MM.1S (cell line): ENCODE measurements around the gene PNMA8C.

Experiments
- DNase-seq: peaks from one replicate; pipeline ENCODE4 v3.0.0-alpha.2; 2015
- H2AFZ ChIP-seq: fragments of 300-600 bp; sonication (generic); 2 replicates; pipeline ENCODE4 v1.6.0; 2016; ENCODE audit warnings: antibody characterized with exemption, low read length
- H3F3A ChIP-seq: fragments of 300-600 bp; sonication (generic); 2 replicates; pipeline ENCODE4 v1.6.1; 2016; ENCODE audit warnings: mild to moderate bottlenecking, antibody characterized with exemption, low read length, moderate library complexity, mixed read lengths; ENCODE audit not compliant: insufficient read depth
- H3K27ac ChIP-seq: fragments of 300-600 bp; sonication (generic); 2 replicates; pipeline ENCODE4 v1.5.1; 2016; ENCODE audit warnings: mild to moderate bottlenecking, low read length
- H3K27me3 ChIP-seq: fragments of 300-600 bp; sonication (generic); replicated peaks from 2 replicates; pipeline ENCODE4 v1.6.0; 2016; ENCODE audit warnings: low read length; ENCODE audit not compliant: insufficient read depth
- H3K36me3 ChIP-seq: fragments of 300-600 bp; sonication (generic); replicated peaks from 2 replicates; pipeline ENCODE4 v1.6.1; 2016; ENCODE audit warnings: mild to moderate bottlenecking, low read length, mixed read lengths; ENCODE audit not compliant: insufficient read depth
- H3K4me1 ChIP-seq: fragments of 300-600 bp; sonication (generic); 2 replicates; pipeline ENCODE4 v1.6.1; 2016; ENCODE audit warnings: low read length, mixed read lengths
- H3K4me2 ChIP-seq: fragments of 300-600 bp; sonication (generic); 2 replicates; pipeline ENCODE4 v1.6.0; 2016; ENCODE audit warnings: low read depth, low read length
- H3K4me3 ChIP-seq: fragments of 300-600 bp; sonication (generic); 2 replicates; pipeline ENCODE4 v1.5.1; 2016; ENCODE audit warnings: low read length, mixed read lengths
- H3K79me2 ChIP-seq: fragments of 300-600 bp; sonication (generic); 2 replicates; pipeline ENCODE4 v1.6.1; 2016; ENCODE audit warnings: mixed run types, low read length, mixed read lengths
- H3K9ac ChIP-seq: fragments of 300-600 bp; sonication (generic); 2 replicates; pipeline ENCODE4 v1.6.1; 2016; ENCODE audit warnings: low read length, mixed read lengths
- H3K9me2 ChIP-seq: fragments of 300-600 bp; sonication (generic); replicated peaks from 2 replicates; pipeline ENCODE4 v1.6.1; 2016; ENCODE audit warnings: mild to moderate bottlenecking, low read length, mixed read lengths; ENCODE audit not compliant: insufficient read depth
- H3K9me3 ChIP-seq: fragments of 300-600 bp; sonication (generic); replicated peaks from 2 replicates; pipeline ENCODE4 v1.6.1; 2016; ENCODE audit warnings: mild to moderate bottlenecking, low read length, mixed read lengths; ENCODE audit not compliant: insufficient read depth
- H4K20me1 ChIP-seq: fragments of 300-600 bp; sonication (generic); 2 replicates; pipeline ENCODE4 v1.6.1; 2016; ENCODE audit warnings: mild to moderate bottlenecking, low read length, moderate library complexity, mixed read lengths; ENCODE audit not compliant: insufficient read depth
- CTCF ChIP-seq: fragments of 300-600 bp; sonication (generic); IDR thresholded peaks from 2 replicates; pipeline ENCODE4 v1.5.1; 2016; ENCODE audit warnings: antibody characterized with exemption, low read length, mixed read lengths
- EZH2 ChIP-seq: fragments of 300-600 bp; sonication (generic); optimal IDR thresholded peaks from 2 replicates; pipeline ENCODE3; 2017; ENCODE audit warnings: low read depth, mild to moderate bottlenecking, antibody characterized with exemption, low read length, mixed read lengths
- EZH2phosphoT487 ChIP-seq: fragments of 300-600 bp; sonication (generic); IDR thresholded peaks from 2 replicates; pipeline ENCODE4 v1.6.1; 2018; ENCODE audit warnings: antibody characterized with exemption, low read length

Gene PNMA8C

GRCh38 chr19:46426035-46426505, 2.7 kb downstream of the PNMA8C start:
- Histone ChIP-seq H3K9me3 (no peaks in the 10 kb centered on the region), H3K79me2 (no peaks in the 10 kb centered on the region), H2AFZ (no peak overlapping the region), H3K27ac (no peak overlapping the region), H3K4me1 (peaks cover 4% of the 10 kb centered on the region; the same call in 1 of the 2 replicates), H3F3A (no peaks in the 10 kb centered on the region), H3K9ac (no peak overlapping the region), H4K20me1 (no peaks in the 10 kb centered on the region), H3K4me3 (no peak overlapping the region), H3K36me3 (no peaks in the 10 kb centered on the region), H3K9me2 (no peaks in the 10 kb centered on the region), H3K27me3 (peaks cover 85% of the 10 kb centered on the region), H3K4me2 (no peak overlapping the region)
- TF ChIP-seq EZH2phosphoT487: no peak
- TF ChIP-seq CTCF: no peak
- TF ChIP-seq EZH2: no peak
- DNase-seq: no peak

GRCh38 chr19:46423188-46423587, 5.5 kb downstream of the PNMA8C start:
- H3K4me2 ChIP-seq: no peak overlapping the region
- no peaks in the 10 kb centered on the region for H3K9me2 ChIP-seq
- no peak for DNase-seq
- no peak overlapping the region for H3K4me3 ChIP-seq
- H3K9ac ChIP-seq: no peak overlapping the region
- H3K36me3 ChIP-seq: no peaks in the 10 kb centered on the region
- no peak overlapping the region for H3K27ac ChIP-seq
- H2AFZ ChIP-seq: no peak overlapping the region
- TF ChIP-seq EZH2 (no peak), CTCF (no peak), EZH2phosphoT487 (no peak)
- no peaks in the 10 kb centered on the region for H3F3A ChIP-seq
- H3K27me3 ChIP-seq: peaks cover 84% of the 10 kb centered on the region
- no peaks in the 10 kb centered on the region for H3K9me3 ChIP-seq
- no peaks in the 10 kb centered on the region for H3K4me1 ChIP-seq
- H3K79me2 ChIP-seq: no peaks in the 10 kb centered on the region
- H4K20me1 ChIP-seq: no peaks in the 10 kb centered on the region

- Histone ChIP-seq H4K20me1 (no peaks in the 10 kb centered on the region), H3K27me3 (peaks cover 82% of the 10 kb centered on the region), H3K4me3 (no peak overlapping the region), H3K4me1 (no peaks in the 10 kb centered on the region), H3K79me2 (no peaks in the 10 kb centered on the region), H3K9me3 (no peaks in the 10 kb centered on the region), H3K9me2 (no peaks in the 10 kb centered on the region), H2AFZ (no peak overlapping the region), H3K9ac (no peak overlapping the region), H3K4me2 (no peak overlapping the region), H3K27ac (no peak overlapping the region), H3K36me3 (no peaks in the 10 kb centered on the region), H3F3A (no peaks in the 10 kb centered on the region)
- DNase-seq: no peak
- TF ChIP-seq CTCF: no peak
- TF ChIP-seq EZH2: no peak
- no peak for TF ChIP-seq EZH2phosphoT487
These were observed 6.4 kb downstream of the PNMA8C start for GRCh38 chr19:46422344-46422743.
